Lower leg skin (tissue), 4 donors: ENCODE measurements around the gene LMBR1. TPM values are rescaled to one million over a fixed set of nuclear protein-coding genes. Genes with fewer than 3 reads are reported as not detected.
"Not testable (repeated sequence)": the region's sequence is repeated elsewhere in the genome, so short reads cannot be mapped to it uniquely, and the experiment has no call there.

ENCODE experiments used
- DNase-seq, 2 donors: peaks; one replicate each; pipeline ENCODE4 v3.0.0-alpha.2; 2019; ENCODE audit warnings: low spot score in 2 of 2
- H3K4me3 ChIP-seq: fragments of 200-600 bp; sonication (generic); 2 replicates; pipeline ENCODE4 v1.5.1; 2017; ENCODE audit warnings: mild to moderate bottlenecking, low read depth; ENCODE audit not compliant: poor library complexity, severe bottlenecking
- POLR2A ChIP-seq, 2 donors: fragments of 450-650 bp; IDR thresholded peaks; one replicate each; pipeline ENCODE4 v1.6.1; 2016 to 2017; ENCODE audit warnings: antibody characterized with exemption in 2 of 2, mild to moderate bottlenecking in 1 of 2, moderate library complexity in 1 of 2
- WGBS, 2 donors: methylation state at CpG; one replicate each; pipeline ENCODE4 v1.1.5; 2018; 5-methylcytosine and 5-hydroxymethylcytosine counted together
- intact Hi-C: fragments of 100-400 bp; cut with DNase I; formaldehyde crosslinking; loops from one replicate; pipeline ENCODE4 v1.15.0; 2023; ENCODE audit warnings: low total_unique reads
- total RNA-seq, 4 donors: library from RNA; depleted of rRNA; stranded (reverse); fragments of >200 nt; gene quantifications; one replicate each; pipeline ENCODE4 v1.1.0, GENCODE V29; 2016
- TF ChIP-seq, protein P1 (sequence below), 3 donors: fragments of 450-650 bp; IDR thresholded peaks; one replicate each; pipeline ENCODE4 v1.5.1; 2016; ENCODE audit warnings: antibody characterized with exemption in 3 of 3, mild to moderate bottlenecking in 3 of 3, moderate library complexity in 2 of 3

LMBR1 gene
- total RNA-seq, 4 donors from 2014 or later, result 44.1 to 67.0 (median 55.9) TPM

- DNase-seq, result no peak
- intact Hi-C loops, result loop anchor here (10.0 kb wide), 1 partner anchor 1025 kb away; no protein-coding TSS in a partner anchor
- no peak for TF ChIP-seq POLR2A (IDR thresholded peaks at IDR 0.05)
- TF ChIP-seq, protein P1, sequence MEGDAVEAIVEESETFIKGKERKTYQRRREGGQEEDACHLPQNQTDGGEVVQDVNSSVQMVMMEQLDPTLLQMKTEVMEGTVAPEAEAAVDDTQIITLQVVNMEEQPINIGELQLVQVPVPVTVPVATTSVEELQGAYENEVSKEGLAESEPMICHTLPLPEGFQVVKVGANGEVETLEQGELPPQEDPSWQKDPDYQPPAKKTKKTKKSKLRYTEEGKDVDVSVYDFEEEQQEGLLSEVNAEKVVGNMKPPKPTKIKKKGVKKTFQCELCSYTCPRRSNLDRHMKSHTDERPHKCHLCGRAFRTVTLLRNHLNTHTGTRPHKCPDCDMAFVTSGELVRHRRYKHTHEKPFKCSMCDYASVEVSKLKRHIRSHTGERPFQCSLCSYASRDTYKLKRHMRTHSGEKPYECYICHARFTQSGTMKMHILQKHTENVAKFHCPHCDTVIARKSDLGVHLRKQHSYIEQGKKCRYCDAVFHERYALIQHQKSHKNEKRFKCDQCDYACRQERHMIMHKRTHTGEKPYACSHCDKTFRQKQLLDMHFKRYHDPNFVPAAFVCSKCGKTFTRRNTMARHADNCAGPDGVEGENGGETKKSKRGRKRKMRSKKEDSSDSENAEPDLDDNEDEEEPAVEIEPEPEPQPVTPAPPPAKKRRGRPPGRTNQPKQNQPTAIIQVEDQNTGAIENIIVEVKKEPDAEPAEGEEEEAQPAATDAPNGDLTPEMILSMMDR (IDR thresholded peaks at IDR 0.05), result no peak
- 78 to 94% methylated on average over 5 of the region's 5 CpGs for WGBS, 2 donors
- no peak overlapping the region for H3K4me3 ChIP-seq
Measured at GRCh38 chr7:156819733-156820295, 73.2 kb downstream of the LMBR1 start.

- TF ChIP-seq POLR2A (IDR thresholded peaks at IDR 0.05), result no peak
- TF ChIP-seq, protein P1 (IDR thresholded peaks at IDR 0.05), result no peak
- 94 to 95% methylated on average over 2 of the region's 2 CpGs for WGBS, 2 donors
- DNase-seq, result no peak
- intact Hi-C loops, result no loop called here
- no peak overlapping the region for H3K4me3 ChIP-seq
Measured at GRCh38 chr7:156818133-156818532, 74.8 kb downstream of the LMBR1 start.

DNA sequence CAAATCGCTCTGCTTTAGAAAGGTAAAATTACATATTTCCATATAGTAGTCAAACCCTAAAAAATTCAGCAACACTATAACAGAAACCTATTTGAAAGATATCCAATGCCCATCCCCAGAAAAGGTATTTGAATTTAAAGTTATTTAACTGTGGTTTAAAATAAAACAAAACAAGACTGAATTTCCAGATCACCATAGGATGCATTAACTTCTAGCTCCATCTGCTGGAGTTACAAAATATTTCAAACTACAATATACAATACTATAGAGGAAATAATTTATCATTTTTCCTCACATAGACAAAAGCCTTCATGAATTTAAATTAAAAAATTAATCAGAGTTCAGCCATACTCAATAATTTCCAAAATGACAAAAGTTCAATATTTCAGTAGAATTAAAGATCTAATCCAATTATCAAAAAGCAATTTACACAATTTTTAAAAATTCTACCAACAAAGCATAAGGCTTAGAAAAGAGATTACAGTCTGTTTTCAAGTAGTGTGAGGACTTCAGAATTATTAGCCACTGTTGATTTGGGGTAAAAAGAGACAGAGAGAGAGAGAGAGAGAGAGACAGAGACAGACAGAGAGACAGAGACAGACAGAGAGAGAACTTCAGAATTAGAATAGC, 75.9 kb downstream of the LMBR1 start:
- H3K4me3 ChIP-seq, result no peak overlapping the region
- TF ChIP-seq, protein P1 (IDR thresholded peaks at IDR 0.05), result no peak
- TF ChIP-seq POLR2A (IDR thresholded peaks at IDR 0.05), result no peak
- no peak for DNase-seq
- intact Hi-C loops, result no loop called here
- 100% methylated on average over 1 of the region's 1 CpG for WGBS, 2 donors

GRCh38 chr7:156811706-156812105, 81.3 kb downstream of the LMBR1 start:
- intact Hi-C loops, result no loop called here
- TF ChIP-seq, protein P1 (IDR thresholded peaks at IDR 0.05), result no peak
- TF ChIP-seq POLR2A (IDR thresholded peaks at IDR 0.05), result no peak
- no peak for DNase-seq
- 97 to 100% methylated on average over 3 of the region's 3 CpGs for WGBS, 2 donors
- H3K4me3 ChIP-seq, result no peak overlapping the region

- intact Hi-C loops, H3K4me3 ChIP-seq, DNase-seq: not testable (repeated sequence)
- 93 to 100% methylated on average over 4 of the region's 4 CpGs for WGBS, 2 donors
Measured at GRCh38 chr7:156803656-156804055, 89.3 kb downstream of the LMBR1 start.

- intact Hi-C loops, result no loop called here
- DNase-seq, result no peak
- 98% methylated on average over 3 of the region's 3 CpGs for WGBS, 2 donors
- TF ChIP-seq, protein P1 (IDR thresholded peaks at IDR 0.05), result no peak
- no peak for TF ChIP-seq POLR2A (IDR thresholded peaks at IDR 0.05)
- H3K4me3 ChIP-seq, result no peak overlapping the region
Measured at GRCh38 chr7:156802214-156802613, 90.8 kb downstream of the LMBR1 start.
